NCI-H524 (cell line): ENCODE results near the gene ADORA2B.
A peak's percentile ranks its signal among the peaks of the same experiment; 100 is the strongest.

Source experiments
- DNase-seq, 2 experiments: peaks; one replicate each; lab custom pipeline; 2025; lab: John Stamatoyannopoulos, UW

ADORA2B gene

DNA sequence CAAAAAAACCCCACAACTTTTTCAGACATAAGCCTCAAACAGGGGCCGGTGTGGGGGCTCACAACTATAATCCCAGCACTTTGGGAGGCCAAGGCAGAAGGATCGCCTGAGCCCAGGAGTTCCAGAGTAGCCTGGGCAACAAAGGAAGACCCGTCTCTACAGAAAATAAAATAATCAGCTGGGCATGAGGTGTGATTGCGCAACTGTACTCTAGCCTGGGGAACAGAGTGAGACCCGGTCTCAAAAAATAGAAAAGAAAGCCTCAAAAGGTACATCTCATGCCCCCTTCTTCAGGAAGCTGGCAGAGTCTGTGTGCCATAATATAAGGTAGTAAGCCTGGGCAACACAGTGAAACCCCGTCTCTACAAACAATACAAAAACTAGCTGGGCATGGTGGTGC, 51.4 kb downstream of the ADORA2B start:
- no peak for DNase-seq

DNA sequence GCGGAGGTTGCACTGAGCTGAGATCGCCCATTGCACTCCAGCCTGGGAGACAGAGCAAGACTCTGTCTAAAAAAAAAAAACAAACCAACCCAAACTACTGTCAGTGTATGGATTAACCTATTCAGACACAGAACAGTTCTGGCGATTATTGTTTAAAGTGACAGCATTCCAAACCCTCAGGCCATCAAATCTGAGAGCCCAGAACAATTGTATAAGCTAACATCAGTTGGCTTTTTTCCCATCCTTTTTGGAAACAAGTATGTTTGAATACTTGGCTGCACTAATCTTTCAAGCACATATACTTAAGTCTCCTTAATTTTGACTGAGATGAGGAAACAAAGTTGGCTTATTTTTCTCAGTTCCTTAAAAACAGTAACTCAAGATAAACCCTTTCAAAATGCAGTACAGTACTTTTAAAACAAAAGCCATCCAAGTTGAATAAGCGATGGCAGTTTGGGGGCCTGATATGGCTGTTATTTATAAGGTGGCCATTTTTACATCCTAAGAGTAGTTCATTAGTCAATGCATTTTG, 53.2 kb downstream of the ADORA2B start:
- DNase-seq: no peak

DNA sequence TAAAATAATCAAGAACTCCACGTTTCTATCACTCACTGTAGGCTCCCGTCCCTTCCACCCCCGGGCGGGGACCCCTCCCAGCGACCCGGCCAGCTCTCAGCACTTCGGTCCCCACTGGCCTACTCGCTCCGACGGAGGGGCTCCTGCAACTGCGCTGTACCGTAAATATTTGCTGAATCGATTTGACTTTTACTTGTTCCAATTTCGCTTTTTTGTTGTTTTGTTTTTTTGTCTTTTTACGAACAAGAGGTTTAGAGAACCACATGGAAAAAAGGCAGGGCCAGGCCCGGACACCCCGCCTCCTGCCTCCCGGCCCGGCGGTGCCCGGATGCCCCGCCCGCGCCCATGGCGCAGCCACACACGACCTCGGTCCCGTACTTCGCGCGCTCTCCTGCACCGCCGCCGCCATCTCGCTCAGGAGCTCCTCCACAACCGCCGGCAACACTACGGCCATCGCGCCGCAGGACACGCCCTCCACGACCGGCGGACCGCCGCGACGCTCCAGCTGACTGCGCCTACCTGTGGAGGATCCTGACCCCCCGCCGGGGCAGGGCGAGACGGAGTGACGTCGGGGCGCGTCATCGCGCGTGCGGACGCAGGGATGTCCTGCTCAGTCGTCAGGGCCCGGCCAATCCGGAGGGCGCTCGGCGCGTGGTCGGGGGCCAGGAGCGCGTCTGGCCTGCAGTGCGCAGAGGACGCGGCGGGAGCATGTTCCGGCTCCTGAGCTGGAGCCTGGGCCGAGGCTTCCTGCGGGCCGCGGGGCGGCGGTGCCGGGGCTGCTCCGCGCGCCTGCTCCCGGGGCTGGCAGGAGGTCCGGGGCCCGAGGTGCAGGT, 54.4 kb downstream of the ADORA2B start, which contains the start of the genes TTC19 and ZSWIM7:
TTC19 (plus strand) TSS at position 684 of the 833 bp plus-strand sequence; CDS start at position 709, 25 bp downstream.
ZSWIM7 (minus strand) TSS at position 564 of the 833 bp plus-strand sequence; CDS start at position 454, 110 bp downstream.
- peak; percentile 98 to 99 for DNase-seq

GRCh38 chr17:15999974-16000827, 55.3 kb downstream of the ADORA2B start:
- peak; percentile 66 to 68 for DNase-seq

DNA sequence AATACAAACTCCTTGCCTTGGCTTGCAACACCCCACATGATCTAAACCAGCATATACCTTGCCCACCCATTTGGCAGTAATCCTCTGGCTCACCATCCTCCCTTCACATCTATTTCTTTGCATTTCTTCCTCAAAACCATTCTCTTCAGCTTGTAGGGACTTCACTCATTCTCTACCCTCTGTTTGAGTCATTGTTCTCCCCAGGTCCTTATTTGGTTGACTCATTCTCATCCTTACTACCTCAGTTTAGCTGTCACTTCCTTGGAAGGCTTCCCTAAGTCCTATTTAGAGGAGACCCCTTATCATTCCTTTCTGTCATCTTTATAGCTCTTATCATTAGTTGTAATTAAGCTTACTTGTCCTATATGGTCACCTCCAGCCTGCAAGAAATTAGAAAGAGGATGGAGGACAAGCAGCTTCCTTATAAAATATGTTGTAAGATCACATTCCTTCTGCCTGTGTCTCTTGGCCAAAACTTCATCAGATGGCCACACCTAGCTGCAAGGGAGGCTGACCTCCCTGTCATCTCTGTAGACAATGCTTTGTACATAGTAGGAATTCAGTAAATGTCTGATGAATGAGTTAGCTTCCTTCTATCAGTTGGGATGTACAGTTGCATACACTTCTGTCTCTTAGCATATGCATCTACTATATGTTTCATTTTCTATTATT, 56.4 kb downstream of the ADORA2B start:
- DNase-seq: no peak

DNA sequence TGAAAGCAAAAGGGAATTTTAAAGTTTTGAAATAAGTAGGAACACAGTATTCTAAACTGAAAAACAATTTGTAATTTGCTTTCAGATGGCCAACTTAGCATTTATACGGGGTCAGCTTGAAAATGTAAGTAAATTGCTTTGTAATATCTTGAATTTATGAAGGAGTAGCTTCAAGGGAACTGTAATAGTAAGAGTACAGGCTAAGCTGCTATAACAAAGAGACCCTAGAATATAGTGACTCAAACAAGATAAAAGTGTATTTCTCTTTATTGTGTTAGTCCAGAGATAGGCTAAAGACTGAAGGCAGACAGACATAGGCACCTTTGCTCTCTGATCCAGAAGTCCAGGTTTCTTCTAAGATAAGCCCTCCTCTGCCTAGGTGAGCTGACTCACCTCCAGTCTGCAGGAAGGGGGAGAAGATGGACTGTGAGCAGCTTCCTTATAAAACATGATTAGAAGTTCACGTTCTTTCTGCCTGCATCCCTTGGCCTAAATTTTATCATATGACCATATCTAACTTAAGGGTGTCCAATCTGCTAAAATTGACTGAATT, 57.9 kb downstream of the ADORA2B start:
- DNase-seq: no peak

- DNase-seq: no peak
Observed at GRCh38 chr17:16003841-16004240, 58.9 kb downstream of the ADORA2B start.

- DNase-seq: no peak
Observed at GRCh38 chr17:16005636-16006035, 60.7 kb downstream of the ADORA2B start.

DNA sequence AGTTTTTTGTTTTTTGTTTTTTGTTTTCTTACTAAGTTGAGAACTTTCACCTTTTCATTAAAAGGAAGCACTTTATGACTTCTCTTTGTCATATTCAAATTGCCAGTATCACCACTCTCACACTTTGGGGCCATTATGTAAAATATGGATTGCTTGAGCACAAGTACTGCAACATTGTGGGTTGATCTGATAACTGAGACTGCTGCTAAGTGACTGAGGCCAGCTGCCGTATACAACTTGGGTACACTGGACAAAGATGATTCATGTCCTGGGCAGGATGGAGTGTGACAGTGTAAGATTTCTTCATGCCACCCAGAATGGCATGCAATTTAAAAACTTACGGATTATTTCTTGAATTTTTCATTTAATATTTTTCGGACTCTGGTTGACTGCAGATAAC, 62.5 kb downstream of the ADORA2B start:
- no peak for DNase-seq

DNA sequence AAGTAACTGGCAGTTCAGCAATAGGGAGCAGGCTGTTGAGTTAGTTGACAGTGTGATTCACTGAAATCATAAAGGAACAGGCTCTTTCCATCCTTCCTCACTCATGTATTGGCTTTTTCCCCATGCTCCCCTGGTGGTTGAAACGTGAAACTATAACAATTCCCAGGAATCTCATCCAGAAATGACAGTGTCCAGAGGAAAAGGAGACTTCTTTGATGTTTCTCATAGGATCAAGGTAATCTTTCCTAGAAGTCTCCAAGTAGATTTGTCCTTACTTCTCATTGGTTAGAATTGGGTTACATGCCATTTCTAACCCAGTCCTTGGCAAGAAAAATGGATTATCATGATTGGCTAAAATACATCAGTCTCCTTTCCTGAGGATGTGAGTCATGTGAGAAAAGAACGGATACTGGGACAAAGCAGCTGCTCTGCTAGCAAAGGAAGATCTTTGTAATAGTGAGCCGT, 69.0 kb downstream of the ADORA2B start:
- DNase-seq: peak in 1 of 2 experiments; percentile 64

DNA sequence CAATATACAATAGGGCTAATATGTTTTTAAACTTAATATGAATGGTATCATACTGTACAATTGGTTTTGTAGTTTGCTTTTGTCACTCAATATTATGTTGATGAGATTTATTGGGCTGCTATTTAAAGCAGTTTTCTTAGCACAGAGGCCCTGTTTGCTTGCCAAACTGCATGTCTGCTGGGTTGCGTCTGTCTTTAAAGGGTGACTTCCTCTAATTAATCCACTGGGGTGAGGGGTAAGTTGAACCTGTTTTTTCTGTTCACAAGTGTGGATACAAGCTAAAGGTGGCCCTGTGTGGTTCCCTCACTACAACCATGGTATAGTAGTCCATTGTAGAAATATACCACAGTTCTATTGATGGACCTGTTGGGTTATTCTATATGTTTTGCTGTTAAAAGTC, 74.4 kb downstream of the ADORA2B start:
- DNase-seq: no peak

- no peak for DNase-seq
Observed at GRCh38 chr17:16023881-16024280, 79.0 kb downstream of the ADORA2B start.

- no peak for DNase-seq
Observed at GRCh38 chr17:16025202-16025601, 80.3 kb downstream of the ADORA2B start.
